Measurements from ENCODE around the gene UNK. TPM values are rescaled to one million over a fixed set of nuclear protein-coding genes. Genes with fewer than 3 reads are reported as not detected.

The UNK gene
- total RNA-seq, 1 experiment from 2014 or later, result 32.1 TPM

GRCh38 chr17:75808905-75809621 is 24.5 kb downstream of the UNK start:
- ChIA-PET CTCF (no interaction called here), POLR2A (interaction anchor here (0.6 kb wide), 1 partner anchor 31 kb away, joined by 3 read pairs; no protein-coding TSS in a partner anchor)
- no peak for DNase-seq (ENCODE audit: low read depth, low spot score)
- Histone ChIP-seq H3K4me3 (ENCODE audit: low read depth in 2 of 2, low read length in 2 of 2) (no peak overlapping the region), H3K4me1 (ENCODE audit: control insufficient read depth, insufficient read depth, low read length) (no peaks in the 10 kb centered on the region), H3K27me3 (ENCODE audit: control insufficient read depth, insufficient read depth, low read length) (no peaks in the 10 kb centered on the region), H3K27ac (ENCODE audit: low read length) (no peak overlapping the region), H3K9me3 (ENCODE audit: control insufficient read depth, insufficient read depth, low read depth, low read length) (no peaks in the 10 kb centered on the region), H3K36me3 (ENCODE audit: control insufficient read depth, insufficient read depth, low read length) (no peaks in the 10 kb centered on the region)
- no peak for TF ChIP-seq SIN3A (IDR thresholded peaks at IDR 0.05; ENCODE audit: borderline replicate concordance, insufficient read depth, low read depth, low read length)
- TF ChIP-seq POLR2AphosphoS5 (IDR thresholded peaks at IDR 0.05; ENCODE audit: low read depth, low read length), result no peak
- TF ChIP-seq REST (IDR thresholded peaks at IDR 0.05; ENCODE audit: insufficient read depth in 1 of 2, low read depth in 2 of 2, low read length in 1 of 2), result no peak
- TF ChIP-seq, protein P1, sequence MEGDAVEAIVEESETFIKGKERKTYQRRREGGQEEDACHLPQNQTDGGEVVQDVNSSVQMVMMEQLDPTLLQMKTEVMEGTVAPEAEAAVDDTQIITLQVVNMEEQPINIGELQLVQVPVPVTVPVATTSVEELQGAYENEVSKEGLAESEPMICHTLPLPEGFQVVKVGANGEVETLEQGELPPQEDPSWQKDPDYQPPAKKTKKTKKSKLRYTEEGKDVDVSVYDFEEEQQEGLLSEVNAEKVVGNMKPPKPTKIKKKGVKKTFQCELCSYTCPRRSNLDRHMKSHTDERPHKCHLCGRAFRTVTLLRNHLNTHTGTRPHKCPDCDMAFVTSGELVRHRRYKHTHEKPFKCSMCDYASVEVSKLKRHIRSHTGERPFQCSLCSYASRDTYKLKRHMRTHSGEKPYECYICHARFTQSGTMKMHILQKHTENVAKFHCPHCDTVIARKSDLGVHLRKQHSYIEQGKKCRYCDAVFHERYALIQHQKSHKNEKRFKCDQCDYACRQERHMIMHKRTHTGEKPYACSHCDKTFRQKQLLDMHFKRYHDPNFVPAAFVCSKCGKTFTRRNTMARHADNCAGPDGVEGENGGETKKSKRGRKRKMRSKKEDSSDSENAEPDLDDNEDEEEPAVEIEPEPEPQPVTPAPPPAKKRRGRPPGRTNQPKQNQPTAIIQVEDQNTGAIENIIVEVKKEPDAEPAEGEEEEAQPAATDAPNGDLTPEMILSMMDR (IDR thresholded peaks at IDR 0.05), result no peak
- no peak for TF ChIP-seq TCF7L2 (IDR thresholded peaks at IDR 0.05; ENCODE audit: low read depth, low read length)
- peak; percentile 27 for ATAC-seq
- no TSS peak for BruUV-seq (replicated peaks)
- in situ Hi-C loops (cut with HindIII; ENCODE audit: low pct_unique_long_range_greater_than_20kb, low sequenced_read_pairs) (no loop called here), intact Hi-C loops (cut with micrococcal nuclease; ENCODE audit: unreplicated experiment) (no loop called here)

GRCh38 chr17:75809631-75810111 is 25.1 kb downstream of the UNK start:
- ChIA-PET CTCF (no interaction called here), POLR2A (no interaction called here)
- Histone ChIP-seq H3K4me1 (ENCODE audit: control insufficient read depth, insufficient read depth, low read length) (no peaks in the 10 kb centered on the region), H3K9me3 (ENCODE audit: control insufficient read depth, insufficient read depth, low read depth, low read length) (no peaks in the 10 kb centered on the region), H3K27ac (ENCODE audit: low read length) (no peak overlapping the region), H3K4me3 (ENCODE audit: low read depth in 2 of 2, low read length in 2 of 2) (no peak overlapping the region), H3K27me3 (ENCODE audit: control insufficient read depth, insufficient read depth, low read length) (no peaks in the 10 kb centered on the region), H3K36me3 (ENCODE audit: control insufficient read depth, insufficient read depth, low read length) (no peaks in the 10 kb centered on the region)
- ATAC-seq (no peak), DNase-seq (ENCODE audit: low read depth, low spot score) (no peak)
- in situ Hi-C loops (cut with HindIII; ENCODE audit: low pct_unique_long_range_greater_than_20kb, low sequenced_read_pairs) (no loop called here), intact Hi-C loops (cut with micrococcal nuclease; ENCODE audit: unreplicated experiment) (no loop called here)
- BruUV-seq (replicated peaks), result no TSS peak
- TF ChIP-seq POLR2AphosphoS5 (IDR thresholded peaks at IDR 0.05; ENCODE audit: low read depth, low read length) (no peak), SIN3A (IDR thresholded peaks at IDR 0.05; ENCODE audit: borderline replicate concordance, insufficient read depth, low read depth, low read length) (no peak), TCF7L2 (IDR thresholded peaks at IDR 0.05; ENCODE audit: low read depth, low read length) (no peak), REST (IDR thresholded peaks at IDR 0.05; ENCODE audit: insufficient read depth in 1 of 2, low read depth in 2 of 2, low read length in 1 of 2) (no peak)
- TF ChIP-seq, protein P1 (IDR thresholded peaks at IDR 0.05), result no peak

Measured in Panc1 (cell line).